Ovary (tissue), 10 donors: Measurements from ENCODE around the gene CCNT2. TPM values are rescaled to one million over a fixed set of nuclear protein-coding genes. Genes with fewer than 3 reads are reported as not detected.

ENCODE experiments used
- DNase-seq, 5 donors: peaks; one replicate each; pipeline ENCODE4 v3.0.0-alpha.2; 2019 to 2020
- H3K27ac ChIP-seq, 2 donors: fragments of 200-600 bp; one replicate each; pipeline versions ENCODE4 v1.5.1 to v1.8.0; 2019 to 2022
- H3K27me3 ChIP-seq: fragments of 200-600 bp; one replicate; pipeline ENCODE4 v1.8.0; 2022
- H3K36me3 ChIP-seq: fragments of 200-600 bp; sonication (generic); one replicate; pipeline ENCODE4 v1.5.1; 2019
- H3K4me1 ChIP-seq: one replicate; pipeline ENCODE4 v1.8.1; 2013; ENCODE audit warnings: mild to moderate bottlenecking, moderate library complexity; ENCODE audit not compliant: insufficient read depth
- H3K4me3 ChIP-seq: fragments of 200-600 bp; sonication (generic); one replicate; pipeline ENCODE4 v1.5.1; 2017
- H3K9me3 ChIP-seq, 2 donors: fragments of 200-600 bp in 1 of 2; sonication (generic) in 1 of 2; one replicate each; pipeline versions ENCODE4 v1.5.1 to v1.8.1; 2013 to 2019; ENCODE audit warnings: mild to moderate bottlenecking in 1 of 2, moderate library complexity in 1 of 2
- EP300 ChIP-seq: sonication (generic); formaldehyde crosslinking; IDR thresholded peaks from one replicate; pipeline ENCODE4 v1.6.1; 2017; ENCODE audit warnings: antibody characterized with exemption
- POLR2A ChIP-seq: fragments of 450-650 bp; IDR thresholded peaks from one replicate; pipeline ENCODE4 v1.6.1; 2017; ENCODE audit warnings: antibody characterized with exemption, mild to moderate bottlenecking, moderate library complexity
- WGBS, 3 donors: extraction: QIAGEN DNeasy Blood & Tissue Kit in 1 of 3; methylation state at CpG; one replicate each; pipeline versions ENCODE4 v1.1.5 to v1.1.7; 2013 to 2017; 5-methylcytosine and 5-hydroxymethylcytosine counted together
- intact Hi-C, 4 donors: fragments of 100-400 bp; cut with DNase I; formaldehyde crosslinking; loops; one replicate each; pipeline versions ENCODE4 v1.11.0 to v1.15.1; 2022 to 2023
- long read RNA-seq, 3 donors: library from polyadenylated mRNA in 2 of 3; unstranded in 2 of 3; transcript quantifications; one replicate each; pipeline ENCODE4 v2.0.0 and lab custom pipeline, GENCODE V29; 2021 to 2026
- polyA plus RNA-seq, 2 donors: library from polyadenylated mRNA; stranded (reverse); fragments of 200-250 nt in 1 of 2; fragments of 350-450 nt in 1 of 2; fragmentation: Illumina TruSeq in 1 of 2; extraction: RNeasy Lipid Tissue Mini Kit (QIAGEN cat#74804) in 1 of 2; gene quantifications; one replicate each; pipeline ENCODE4 v1.2.3, GENCODE V29; 2013 to 2014
- total RNA-seq, 7 donors: library from RNA; depleted of rRNA in 2 of 7; stranded (reverse); fragments of >200 nt in 2 of 7; fragmentation: NEBNext Ultra II Directional in 3 of 7; extraction: Animal tissue kit (Norgen Biotek cat#: 25700) in 3 of 7; gene quantifications; one replicate each; pipeline versions ENCODE4 v1.1.0 to v1.2.4, GENCODE V29; 2016 to 2023
- TF ChIP-seq, protein P1 (sequence below), 3 donors: fragments of 450-650 bp in 2 of 3; fragments of 200-600 bp in 1 of 3; IDR thresholded peaks; one replicate each; pipeline versions ENCODE4 v1.5.1 to v1.8.0; 2016 to 2022; ENCODE audit warnings: antibody characterized with exemption in 3 of 3, mild to moderate bottlenecking in 1 of 3
- donor health status: DM: no; HTN: no; CAD: no; lungs with moderate emphysema.
- donor health status: DM: no; HTN: no; CAD: no.
- donor health status: Bipolar disorder and iron deficiency.
- donor health status: DM: yes; HTN: yes; CAD: no.
- donor health status: DM: no; HTN: no; CAD: no.
- donor health status: DM: yes; HTN: yes; CAD: no.

The CCNT2 gene
- total RNA-seq (10 to 100 TPM; 25.5 to 46.5 (median 38.4) TPM), polyA plus RNA-seq (10 to 100 TPM; 14.0 to 20.6 TPM)
- long read RNA-seq, donor 1, full-length matches to known transcripts: 70 of 129 reads
- long read RNA-seq, donor 1, partial matches to known transcripts: 6 of 129 reads
- long read RNA-seq, donor 1, other reads (novel, unspliced or antisense): 53 of 129 reads
- long read RNA-seq, donor 2, full-length matches to known transcripts: 20 of 31 reads
- long read RNA-seq, donor 2, partial matches to known transcripts: 5 of 31 reads
- long read RNA-seq, donor 2, other reads (novel, unspliced or antisense): 6 of 31 reads
- long read RNA-seq, donor 3, full-length matches to known transcripts: 32 of 55 reads
- long read RNA-seq, donor 3, partial matches to known transcripts: 6 of 55 reads
- long read RNA-seq, donor 3, other reads (novel, unspliced or antisense): 17 of 55 reads

GRCh38 chr2:134918526-134919340 is at the start of gene CCNT2:
TSS of gene CCNT2 (plus strand) at chr2:134918822. CDS start at chr2:134918855, 33 bp downstream.
- peak; percentile 30 for TF ChIP-seq POLR2A
- no peak for TF ChIP-seq EP300
- TF ChIP-seq, protein P1, sequence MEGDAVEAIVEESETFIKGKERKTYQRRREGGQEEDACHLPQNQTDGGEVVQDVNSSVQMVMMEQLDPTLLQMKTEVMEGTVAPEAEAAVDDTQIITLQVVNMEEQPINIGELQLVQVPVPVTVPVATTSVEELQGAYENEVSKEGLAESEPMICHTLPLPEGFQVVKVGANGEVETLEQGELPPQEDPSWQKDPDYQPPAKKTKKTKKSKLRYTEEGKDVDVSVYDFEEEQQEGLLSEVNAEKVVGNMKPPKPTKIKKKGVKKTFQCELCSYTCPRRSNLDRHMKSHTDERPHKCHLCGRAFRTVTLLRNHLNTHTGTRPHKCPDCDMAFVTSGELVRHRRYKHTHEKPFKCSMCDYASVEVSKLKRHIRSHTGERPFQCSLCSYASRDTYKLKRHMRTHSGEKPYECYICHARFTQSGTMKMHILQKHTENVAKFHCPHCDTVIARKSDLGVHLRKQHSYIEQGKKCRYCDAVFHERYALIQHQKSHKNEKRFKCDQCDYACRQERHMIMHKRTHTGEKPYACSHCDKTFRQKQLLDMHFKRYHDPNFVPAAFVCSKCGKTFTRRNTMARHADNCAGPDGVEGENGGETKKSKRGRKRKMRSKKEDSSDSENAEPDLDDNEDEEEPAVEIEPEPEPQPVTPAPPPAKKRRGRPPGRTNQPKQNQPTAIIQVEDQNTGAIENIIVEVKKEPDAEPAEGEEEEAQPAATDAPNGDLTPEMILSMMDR (IDR thresholded peaks at IDR 0.05): peak in 1 of 3 donors; percentile 45
- DNase-seq: peak; percentile 99 to 100 (median 99)
- H3K9me3 ChIP-seq: no peaks in the 10 kb centered on the region
- no peaks in the 10 kb centered on the region for H3K27me3 ChIP-seq
- peak within 1 kb of the TSS; percentile 95 for H3K4me3 ChIP-seq
- intact Hi-C loops: no loop called here
- no peaks in the 10 kb centered on the region for H3K36me3 ChIP-seq
- peak within 1 kb of the TSS; percentile 51 to 94 for H3K27ac ChIP-seq
- 0 to 1% (median 0%) methylated on average over 62 to 83 of the region's 83 CpGs for WGBS, 3 donors
- H3K4me1 ChIP-seq: peaks cover 5% of the 10 kb centered on the region

- Histone ChIP-seq H3K4me1 (no peaks in the 10 kb centered on the region), H3K27ac (no peak overlapping the region), H3K36me3 (no peaks in the 10 kb centered on the region), H3K9me3 (no peaks in the 10 kb centered on the region), H3K27me3 (no peaks in the 10 kb centered on the region), H3K4me3 (no peak overlapping the region)
- intact Hi-C loops: loop anchor here in 1 of 4 donors (10.0 kb wide), 1 partner anchor 405 kb away; no protein-coding TSS in a partner anchor
- peak in 1 of 5 donors; percentile 10 for DNase-seq
- WGBS, 3 donors: 62 to 74% (median 65%) methylated on average over 8 of the region's 8 CpGs
- no peak for TF ChIP-seq POLR2A
Measured at GRCh38 chr2:134869946-134870736, 48.5 kb upstream of the CCNT2 start.

DNA sequence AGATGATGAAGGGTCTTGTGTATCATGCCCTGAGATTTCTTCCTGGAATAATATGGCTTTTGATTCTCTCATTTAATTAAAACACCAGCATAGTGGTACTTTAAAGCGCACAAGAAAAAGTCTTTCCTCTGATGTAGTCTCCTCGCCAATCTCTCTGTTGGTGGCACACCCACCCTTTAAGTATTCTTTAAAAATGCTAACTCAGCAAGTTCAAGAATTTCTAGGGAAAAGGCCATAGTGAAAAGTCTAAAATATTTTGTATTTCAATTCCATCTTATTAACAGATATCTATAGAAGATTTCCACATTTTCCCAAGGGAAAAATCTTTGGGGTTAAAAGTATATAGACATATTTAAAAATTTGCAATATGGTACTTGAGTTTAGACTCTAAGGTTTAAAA is 45.5 kb upstream of the CCNT2 start:
- Histone ChIP-seq H3K4me3 (no peak overlapping the region), H3K27me3 (no peaks in the 10 kb centered on the region), H3K27ac (no peak overlapping the region), H3K36me3 (no peaks in the 10 kb centered on the region), H3K9me3 (no peaks in the 10 kb centered on the region), H3K4me1 (no peaks in the 10 kb centered on the region)
- TF ChIP-seq EP300 (no peak), POLR2A (no peak)
- TF ChIP-seq, protein P1 (IDR thresholded peaks at IDR 0.05): no peak
- 93 to 99% (median 98%) methylated on average over 2 of the region's 2 CpGs for WGBS, 3 donors
- no peak for DNase-seq
- intact Hi-C loops: loop anchor here in 1 of 4 donors (10.0 kb wide), 1 partner anchor 408 kb away; no protein-coding TSS in a partner anchor

DNA sequence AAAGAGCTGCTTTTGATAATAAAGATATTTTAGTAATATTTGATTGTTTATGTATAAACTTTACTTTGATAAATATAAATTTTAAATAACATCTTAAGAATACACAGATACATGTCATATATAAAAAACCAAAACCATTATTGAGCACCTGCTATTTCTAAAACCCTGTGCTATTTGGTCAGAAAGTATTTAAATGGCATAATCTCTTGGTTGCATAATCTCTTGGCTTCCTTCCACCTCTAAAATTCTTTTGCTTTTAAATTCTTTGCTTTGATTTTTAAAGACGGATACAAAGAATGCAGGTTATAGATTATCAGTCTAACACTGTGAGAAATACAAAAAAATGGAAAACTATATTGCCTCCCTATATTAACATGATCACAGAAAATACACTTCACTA is 43.3 kb upstream of the CCNT2 start:
- DNase-seq: no peak
- intact Hi-C loops: loop anchor here in 1 of 4 donors (10.0 kb wide), 1 partner anchor 411 kb away; no protein-coding TSS in a partner anchor
- Histone ChIP-seq H3K36me3 (no peaks in the 10 kb centered on the region), H3K4me3 (no peak overlapping the region), H3K9me3 (peaks cover 0 to 2% of the 10 kb centered on the region in 2 donors), H3K27ac (no peak overlapping the region), H3K4me1 (no peaks in the 10 kb centered on the region), H3K27me3 (no peaks in the 10 kb centered on the region)
- 7 to 16% (median 11%) methylated on average over 1 of the region's 1 CpG for WGBS, 3 donors
- TF ChIP-seq, protein P1 (IDR thresholded peaks at IDR 0.05): no peak
- TF ChIP-seq POLR2A: no peak
- no peak for TF ChIP-seq EP300
